Measurements from ENCODE around the gene TMTC3.

DNA sequence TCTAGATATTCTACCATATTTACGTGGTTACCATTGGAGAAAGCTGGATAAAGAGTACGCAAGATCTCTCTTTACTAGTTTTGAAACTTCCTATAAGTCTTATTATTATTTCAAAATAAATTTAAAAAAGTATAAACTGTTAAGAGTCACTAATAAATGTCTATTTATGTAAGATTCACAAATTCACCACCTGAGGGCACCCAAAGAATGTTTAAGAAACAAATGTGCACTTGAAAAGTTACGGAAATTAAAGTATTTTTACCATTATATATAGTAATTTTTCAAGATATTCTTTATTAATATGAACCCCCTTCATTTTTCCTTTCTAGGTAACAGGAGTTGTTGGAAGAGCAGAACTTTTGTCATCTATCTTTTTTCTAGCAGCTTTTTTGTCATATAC is 11.9 kb downstream of the TMTC3 start:
- TF ChIP-seq CTCF (IDR thresholded peaks at IDR 0.05) (peak in 4 of 6 experiments; percentile 11 to 50 (median 26)), POLR2A (IDR thresholded peaks at IDR 0.05) (no peak)
